A549 (cell line): ENCODE data around the gene SELP.

ENCODE experiments used
- CBX2 ChIP-seq: fragments of 200-600 bp; sonication (generic); IDR thresholded peaks from 2 replicates; pipeline ENCODE4 v1.6.1; 2016; ENCODE audit warnings: low read depth, mild to moderate bottlenecking, borderline replicate concordance
- EP300 ChIP-seq, 2 experiments: fragments of >200 bp; sonication (Bioruptor Twin); formaldehyde crosslinking; IDR thresholded peaks; 2 replicates in 1 of 2; 3 replicates in 1 of 2; pipeline ENCODE4 v1.6.1; 2016 to 2017
- HEYL ChIP-seq: fragments of 250-450 bp; sonication (Bioruptor Pico); IDR thresholded peaks from 2 replicates; pipeline ENCODE4 v1.8.0; 2021; ENCODE audit warnings: mild to moderate bottlenecking, moderate library complexity
- JUNB ChIP-seq: fragments of >200 bp; sonication (Bioruptor Twin); formaldehyde crosslinking; IDR thresholded peaks from 2 replicates; pipeline ENCODE4 v1.6.1; 2016
- MAFK ChIP-seq: fragments of 450-650 bp; IDR thresholded peaks from 2 replicates; pipeline ENCODE4 v1.6.1; 2014; ENCODE audit not compliant: partially characterized antibody
- MAX ChIP-seq: IDR thresholded peaks from 2 replicates; pipeline ENCODE4 v1.6.1; 2012
- NR3C1 ChIP-seq: fragments of >200 bp; sonication (Bioruptor Twin); formaldehyde crosslinking; IDR thresholded peaks from 3 replicates; pipeline ENCODE4 v1.6.1; 2017
- POLR2A ChIP-seq: IDR thresholded peaks from 2 replicates; pipeline ENCODE4 v1.6.1; 2012; ENCODE audit warnings: mild to moderate bottlenecking, low read length
- RAD21 ChIP-seq, 2 experiments: fragments of >200 bp in 1 of 2; sonication (Bioruptor Twin) in 1 of 2; formaldehyde crosslinking in 1 of 2; IDR thresholded peaks in 1 of 2; conservative IDR thresholded peaks in 1 of 2; 2 replicates in 1 of 2; 3 replicates in 1 of 2; pipeline ENCODE4 v1.6.1; 2012 to 2018; ENCODE audit warnings: inconsistent platforms in 1 of 2
- TF ChIP-seq, protein P1 (sequence below): fragments of >200 bp; sonication (Bioruptor Twin); formaldehyde crosslinking; IDR thresholded peaks from 3 replicates; pipeline ENCODE4 v1.5.1; 2016
- TF ChIP-seq, protein P2 (sequence below): fragments of 250-450 bp; sonication (Bioruptor Pico); IDR thresholded peaks from 2 replicates; pipeline ENCODE4 v1.5.0; 2021; ENCODE audit warnings: mild to moderate bottlenecking, moderate library complexity, borderline replicate concordance
- TF ChIP-seq, protein P3 (sequence below): fragments of 450-650 bp; IDR thresholded peaks from 2 replicates; pipeline ENCODE4 v1.6.1; 2014; ENCODE audit warnings: antibody characterized with exemption

DNA sequence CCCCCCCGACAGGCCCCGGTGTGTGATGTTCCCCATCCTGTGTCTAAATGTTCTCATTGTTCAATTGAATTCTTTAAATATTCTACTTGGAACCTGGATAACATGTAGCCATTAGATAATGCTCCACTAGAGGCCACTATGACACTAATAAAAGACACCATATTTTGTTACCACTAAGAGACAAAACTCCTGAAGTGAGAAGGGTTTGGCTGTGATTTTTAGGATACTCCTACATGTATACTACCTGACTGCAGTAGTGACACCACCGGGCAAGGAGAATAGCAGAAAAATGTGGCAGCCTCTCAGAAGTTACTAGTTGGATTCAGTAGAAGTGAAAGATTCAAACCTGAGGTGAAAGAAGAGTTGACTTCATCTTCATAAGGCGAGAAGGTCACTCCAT lies 79.6 kb downstream of the SELP start:
- no peak for TF ChIP-seq EP300 (IDR thresholded peaks at IDR 0.05)
- no peak for TF ChIP-seq MAX
- TF ChIP-seq, protein P1, sequence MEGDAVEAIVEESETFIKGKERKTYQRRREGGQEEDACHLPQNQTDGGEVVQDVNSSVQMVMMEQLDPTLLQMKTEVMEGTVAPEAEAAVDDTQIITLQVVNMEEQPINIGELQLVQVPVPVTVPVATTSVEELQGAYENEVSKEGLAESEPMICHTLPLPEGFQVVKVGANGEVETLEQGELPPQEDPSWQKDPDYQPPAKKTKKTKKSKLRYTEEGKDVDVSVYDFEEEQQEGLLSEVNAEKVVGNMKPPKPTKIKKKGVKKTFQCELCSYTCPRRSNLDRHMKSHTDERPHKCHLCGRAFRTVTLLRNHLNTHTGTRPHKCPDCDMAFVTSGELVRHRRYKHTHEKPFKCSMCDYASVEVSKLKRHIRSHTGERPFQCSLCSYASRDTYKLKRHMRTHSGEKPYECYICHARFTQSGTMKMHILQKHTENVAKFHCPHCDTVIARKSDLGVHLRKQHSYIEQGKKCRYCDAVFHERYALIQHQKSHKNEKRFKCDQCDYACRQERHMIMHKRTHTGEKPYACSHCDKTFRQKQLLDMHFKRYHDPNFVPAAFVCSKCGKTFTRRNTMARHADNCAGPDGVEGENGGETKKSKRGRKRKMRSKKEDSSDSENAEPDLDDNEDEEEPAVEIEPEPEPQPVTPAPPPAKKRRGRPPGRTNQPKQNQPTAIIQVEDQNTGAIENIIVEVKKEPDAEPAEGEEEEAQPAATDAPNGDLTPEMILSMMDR = peak; percentile 57
- TF ChIP-seq POLR2A = no peak
- TF ChIP-seq RAD21 (conservative IDR thresholded peaks at IDR 0.05 in 1 of 2, IDR thresholded peaks at IDR 0.05 in 1 of 2) = peak; percentile 71 to 76
- TF ChIP-seq MAFK = no peak
- TF ChIP-seq, protein P2, sequence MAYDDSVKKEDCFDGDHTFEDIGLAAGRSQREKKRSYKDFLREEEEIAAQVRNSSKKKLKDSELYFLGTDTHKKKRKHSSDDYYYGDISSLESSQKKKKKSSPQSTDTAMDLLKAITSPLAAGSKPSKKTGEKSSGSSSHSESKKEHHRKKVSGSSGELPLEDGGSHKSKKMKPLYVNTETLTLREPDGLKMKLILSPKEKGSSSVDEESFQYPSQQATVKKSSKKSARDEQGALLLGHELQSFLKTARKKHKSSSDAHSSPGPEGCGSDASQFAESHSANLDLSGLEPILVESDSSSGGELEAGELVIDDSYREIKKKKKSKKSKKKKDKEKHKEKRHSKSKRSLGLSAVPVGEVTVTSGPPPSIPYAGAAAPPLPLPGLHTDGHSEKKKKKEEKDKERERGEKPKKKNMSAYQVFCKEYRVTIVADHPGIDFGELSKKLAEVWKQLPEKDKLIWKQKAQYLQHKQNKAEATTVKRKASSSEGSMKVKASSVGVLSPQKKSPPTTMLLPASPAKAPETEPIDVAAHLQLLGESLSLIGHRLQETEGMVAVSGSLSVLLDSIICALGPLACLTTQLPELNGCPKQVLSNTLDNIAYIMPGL = no peak
- no peak for TF ChIP-seq NR3C1
- TF ChIP-seq CBX2 = no peak
- TF ChIP-seq, protein P3, sequence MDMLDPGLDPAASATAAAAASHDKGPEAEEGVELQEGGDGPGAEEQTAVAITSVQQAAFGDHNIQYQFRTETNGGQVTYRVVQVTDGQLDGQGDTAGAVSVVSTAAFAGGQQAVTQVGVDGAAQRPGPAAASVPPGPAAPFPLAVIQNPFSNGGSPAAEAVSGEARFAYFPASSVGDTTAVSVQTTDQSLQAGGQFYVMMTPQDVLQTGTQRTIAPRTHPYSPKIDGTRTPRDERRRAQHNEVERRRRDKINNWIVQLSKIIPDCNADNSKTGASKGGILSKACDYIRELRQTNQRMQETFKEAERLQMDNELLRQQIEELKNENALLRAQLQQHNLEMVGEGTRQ = no peak
- TF ChIP-seq JUNB = no peak
- TF ChIP-seq HEYL = no peak
